MM.1S (cell line): ENCODE results near the gene DHRS4.
"Not testable (repeated sequence)": the region's sequence is repeated elsewhere in the genome, so short reads cannot be mapped to it uniquely, and the experiment has no call there.

Source experiments
- CTCF ChIP-seq: fragments of 300-600 bp; sonication (generic); IDR thresholded peaks from 2 replicates; pipeline ENCODE4 v1.5.1; 2016; ENCODE audit warnings: antibody characterized with exemption, low read length, mixed read lengths
- EZH2 ChIP-seq: fragments of 300-600 bp; sonication (generic); optimal IDR thresholded peaks from 2 replicates; pipeline ENCODE3; 2017; ENCODE audit warnings: low read depth, mild to moderate bottlenecking, antibody characterized with exemption, low read length, mixed read lengths
- EZH2phosphoT487 ChIP-seq: fragments of 300-600 bp; sonication (generic); IDR thresholded peaks from 2 replicates; pipeline ENCODE4 v1.6.1; 2018; ENCODE audit warnings: antibody characterized with exemption, low read length

GRCh38 chr14:24006471-24006816, 52.9 kb downstream of the DHRS4 start:
- TF ChIP-seq CTCF, EZH2, EZH2phosphoT487: not testable (repeated sequence)
